HepG2 (cell line): ENCODE measurements around the gene CD37.

Experiments
- ETV5 ChIP-seq: IDR thresholded peaks from 2 replicates; pipeline ENCODE4 v1.6.1; 2018; ENCODE audit warnings: missing biosample characterization, missing genetic modification reagents, inconsistent platforms, borderline replicate concordance
- NR2F1 ChIP-seq, 2 experiments: fragments of 450-650 bp in 1 of 2; formaldehyde crosslinking in 1 of 2; IDR thresholded peaks; 2 replicates each; pipeline versions ENCODE4 v1.5.0 to v1.6.1; 2016 to 2020; ENCODE audit warnings: mild to moderate bottlenecking in 1 of 2, missing compliant biosample characterization in 1 of 2, missing genetic modification reagents in 1 of 2, moderate library complexity in 1 of 2
- SNAPC2 ChIP-seq: sonication (generic); formaldehyde crosslinking; IDR thresholded peaks from 2 replicates; pipeline ENCODE4 v1.8.1; 2022; ENCODE audit warnings: mild to moderate bottlenecking, missing genetic modification reagents
- TF ChIP-seq, protein P1 (sequence below): sonication (generic); formaldehyde crosslinking; IDR thresholded peaks from 2 replicates; pipeline ENCODE4 v1.5.0; 2020; ENCODE audit warnings: mild to moderate bottlenecking, missing genetic modification reagents, moderate library complexity

- TF ChIP-seq NR2F1 (CRISPR knock-in tag; IDR thresholded peaks at IDR 0.05): no peak
- no peak for TF ChIP-seq SNAPC2 (CRISPR knock-in tag)
- no peak for TF ChIP-seq ETV5 (CRISPR knock-in tag)
- TF ChIP-seq, protein P1, sequence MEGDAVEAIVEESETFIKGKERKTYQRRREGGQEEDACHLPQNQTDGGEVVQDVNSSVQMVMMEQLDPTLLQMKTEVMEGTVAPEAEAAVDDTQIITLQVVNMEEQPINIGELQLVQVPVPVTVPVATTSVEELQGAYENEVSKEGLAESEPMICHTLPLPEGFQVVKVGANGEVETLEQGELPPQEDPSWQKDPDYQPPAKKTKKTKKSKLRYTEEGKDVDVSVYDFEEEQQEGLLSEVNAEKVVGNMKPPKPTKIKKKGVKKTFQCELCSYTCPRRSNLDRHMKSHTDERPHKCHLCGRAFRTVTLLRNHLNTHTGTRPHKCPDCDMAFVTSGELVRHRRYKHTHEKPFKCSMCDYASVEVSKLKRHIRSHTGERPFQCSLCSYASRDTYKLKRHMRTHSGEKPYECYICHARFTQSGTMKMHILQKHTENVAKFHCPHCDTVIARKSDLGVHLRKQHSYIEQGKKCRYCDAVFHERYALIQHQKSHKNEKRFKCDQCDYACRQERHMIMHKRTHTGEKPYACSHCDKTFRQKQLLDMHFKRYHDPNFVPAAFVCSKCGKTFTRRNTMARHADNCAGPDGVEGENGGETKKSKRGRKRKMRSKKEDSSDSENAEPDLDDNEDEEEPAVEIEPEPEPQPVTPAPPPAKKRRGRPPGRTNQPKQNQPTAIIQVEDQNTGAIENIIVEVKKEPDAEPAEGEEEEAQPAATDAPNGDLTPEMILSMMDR: no peak
Measured at GRCh38 chr19:49359851-49360820, 24.9 kb downstream of the CD37 start.
